HG03039 (cell line): ENCODE measurements around the gene DNER.

Experiments
- ATAC-seq: cut with Tn5 transposase; IDR thresholded peaks from one replicate; pipeline ENCODE4 v1.9.1; 2021; ENCODE audit warnings: mild to moderate bottlenecking, moderate library complexity; ENCODE audit not compliant: unreplicated experiment

The DNER gene

GRCh38 chr2:229572507-229573271, 141.7 kb downstream of the DNER start:
- ATAC-seq = no peak

DNA sequence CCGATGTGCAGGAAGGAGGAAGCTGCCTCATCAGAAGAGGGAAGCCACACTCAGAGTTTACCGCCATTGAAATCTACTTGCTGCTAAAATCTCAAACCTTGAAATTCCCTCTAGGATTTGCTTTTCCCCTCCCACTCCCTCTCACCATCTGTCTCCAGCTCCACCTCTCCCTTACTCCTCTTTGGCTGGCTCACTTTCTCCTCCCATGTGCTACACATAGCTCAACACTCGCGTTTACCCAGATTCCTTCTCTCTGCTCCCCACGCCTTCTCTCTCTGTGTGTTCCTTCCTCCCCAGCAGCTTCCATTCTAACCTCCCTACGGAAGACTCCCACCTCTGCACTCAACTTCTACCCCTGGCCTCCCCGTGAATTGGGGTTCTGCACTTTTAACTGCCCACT, 143.1 kb downstream of the DNER start:
- ATAC-seq = no peak

DNA sequence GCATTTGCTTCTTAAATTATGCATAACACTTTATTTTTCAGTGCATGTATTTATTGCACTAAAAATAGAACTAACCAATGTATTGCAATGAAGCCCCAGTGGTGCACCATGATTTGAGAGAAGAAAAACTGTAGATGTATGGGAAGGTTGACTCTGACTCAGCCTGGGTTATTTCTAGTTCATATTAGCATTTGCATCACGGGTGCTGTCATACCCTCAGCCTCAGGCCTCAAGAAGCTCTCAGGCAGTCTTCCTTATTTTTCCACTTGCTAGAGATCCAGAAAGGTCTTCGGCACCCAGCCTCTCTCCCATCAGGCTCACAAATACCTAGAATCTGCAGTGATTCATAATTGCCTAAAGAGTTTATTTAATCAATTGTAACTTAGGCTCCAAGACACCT, 148.0 kb downstream of the DNER start:
- no peak for ATAC-seq

- no peak for ATAC-seq
These were observed 150.0 kb downstream of the DNER start for GRCh38 chr2:229564300-229564907.

- ATAC-seq = no peak
These were observed 151.0 kb downstream of the DNER start for GRCh38 chr2:229563388-229563787.

DNA sequence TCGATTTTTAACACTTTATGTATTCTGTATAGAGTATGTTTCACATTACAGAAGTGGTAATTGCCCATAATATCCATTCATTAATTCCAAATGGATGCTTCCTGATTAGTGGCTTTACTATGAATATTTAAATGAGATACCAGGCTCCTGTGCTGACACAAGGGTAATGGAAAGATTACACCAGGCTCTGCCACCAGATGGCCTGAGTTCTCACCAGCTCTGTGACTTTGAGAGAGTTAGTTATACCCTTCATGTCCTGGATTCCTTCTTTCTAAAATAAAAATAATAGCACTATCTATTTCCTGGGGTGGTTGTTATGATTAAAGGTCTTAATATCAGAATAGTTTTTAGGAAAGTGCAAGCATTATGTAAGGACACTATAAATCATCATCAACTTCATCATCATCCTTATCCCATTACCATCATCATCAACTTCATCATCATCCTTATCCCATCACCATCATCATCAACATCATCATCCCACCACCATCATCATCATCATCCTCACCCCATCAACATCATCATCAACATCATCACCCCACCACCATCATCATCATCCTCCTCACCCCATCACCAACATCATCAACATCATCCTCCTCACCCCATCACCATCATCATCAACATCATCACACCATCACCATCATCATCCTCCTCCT, 151.8 kb downstream of the DNER start:
- no peak for ATAC-seq

GRCh38 chr2:229559986-229560385, 154.4 kb downstream of the DNER start:
- no peak for ATAC-seq

DNA sequence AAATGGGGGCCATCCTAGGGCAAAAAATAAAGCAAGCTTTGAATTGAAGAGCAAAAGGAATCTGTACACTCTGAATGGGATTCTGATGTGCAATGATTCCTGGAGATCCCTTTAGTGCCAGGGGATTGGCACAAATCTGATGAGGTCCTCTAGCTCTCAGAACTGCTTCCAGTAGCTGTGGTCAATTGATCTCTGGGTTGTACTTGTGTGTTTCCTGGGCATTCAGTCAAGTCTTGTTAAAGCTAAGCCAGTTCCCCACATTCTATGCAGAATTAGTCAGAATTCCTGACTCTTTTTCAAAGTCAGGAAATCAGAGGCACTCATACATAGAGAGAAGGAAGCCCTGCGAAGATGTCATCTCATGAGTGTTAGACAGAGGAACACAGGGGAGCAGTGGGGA, 161.3 kb downstream of the DNER start:
- no peak for ATAC-seq

GRCh38 chr2:229543176-229543873, 171.0 kb downstream of the DNER start:
- no peak for ATAC-seq

- no peak for ATAC-seq
These were observed 174.7 kb downstream of the DNER start for GRCh38 chr2:229539628-229540027.

DNA sequence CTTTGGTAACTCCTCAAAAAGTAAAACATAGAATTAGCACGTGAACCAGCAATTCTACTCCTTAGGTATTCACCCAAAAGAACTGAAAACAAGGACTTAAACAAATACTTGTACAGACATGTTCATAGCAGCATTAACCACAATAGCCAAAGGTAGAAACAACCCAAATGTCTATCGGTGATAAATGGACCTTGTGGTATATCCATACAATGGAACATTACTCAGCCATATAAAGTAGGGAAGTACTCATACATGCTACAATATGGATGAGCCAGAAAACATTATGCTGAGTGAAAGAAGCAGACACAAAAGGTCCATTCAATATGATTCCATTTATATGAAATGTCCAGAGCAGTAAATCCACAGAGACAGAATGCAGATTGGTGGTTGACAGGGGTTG, 182.8 kb downstream of the DNER start:
- no peak for ATAC-seq

- no peak for ATAC-seq
These were observed 183.9 kb downstream of the DNER start for GRCh38 chr2:229530434-229530833.

GRCh38 chr2:229528846-229529245, 185.5 kb downstream of the DNER start:
- ATAC-seq = no peak

GRCh38 chr2:229526951-229527350, 187.4 kb downstream of the DNER start:
- no peak for ATAC-seq

DNA sequence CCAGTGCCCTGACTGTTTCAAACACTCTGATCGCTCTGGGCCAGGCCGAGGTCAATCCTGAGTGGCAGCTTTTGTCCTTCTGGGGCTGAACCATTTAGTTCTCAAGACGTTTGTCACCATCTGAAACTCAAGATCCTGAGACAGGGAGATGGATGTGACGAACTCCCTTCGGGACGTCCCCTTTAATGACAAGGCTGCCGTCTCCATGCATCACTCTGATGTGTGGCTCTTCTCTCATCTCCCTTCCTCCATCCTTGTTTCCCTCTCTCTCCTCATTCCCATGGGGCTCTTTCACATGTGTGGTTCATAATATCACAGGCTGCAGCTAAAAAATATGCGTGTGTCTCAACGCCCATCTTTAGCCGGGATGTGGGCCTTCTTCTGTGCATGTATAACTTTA, 189.6 kb downstream of the DNER start:
- ATAC-seq = no peak

GRCh38 chr2:229523663-229524062, 190.7 kb downstream of the DNER start:
- no peak for ATAC-seq

GRCh38 chr2:229521576-229521975, 192.8 kb downstream of the DNER start:
- ATAC-seq = no peak

DNA sequence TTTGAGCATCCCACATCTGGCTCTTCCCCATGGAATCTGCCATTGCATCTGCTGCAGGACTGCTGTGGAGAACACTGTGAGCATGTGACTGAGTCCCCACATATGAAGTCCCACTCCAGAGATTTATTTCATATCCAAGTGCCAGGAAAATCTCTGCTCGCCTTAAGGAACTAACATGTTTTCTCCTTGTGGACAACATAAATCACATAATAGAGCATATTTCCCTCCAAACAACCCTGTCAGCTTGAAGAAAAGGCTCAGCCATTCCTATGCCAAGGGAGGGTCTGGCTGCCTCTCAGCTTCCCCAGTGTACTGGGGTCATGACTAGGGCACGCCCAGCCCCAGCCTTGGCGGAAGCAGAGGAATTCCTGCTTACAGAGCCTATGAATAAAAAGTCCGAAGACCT, 193.7 kb downstream of the DNER start:
- no peak for ATAC-seq

- no peak for ATAC-seq
These were observed 194.5 kb downstream of the DNER start for GRCh38 chr2:229519655-229520430.

DNA sequence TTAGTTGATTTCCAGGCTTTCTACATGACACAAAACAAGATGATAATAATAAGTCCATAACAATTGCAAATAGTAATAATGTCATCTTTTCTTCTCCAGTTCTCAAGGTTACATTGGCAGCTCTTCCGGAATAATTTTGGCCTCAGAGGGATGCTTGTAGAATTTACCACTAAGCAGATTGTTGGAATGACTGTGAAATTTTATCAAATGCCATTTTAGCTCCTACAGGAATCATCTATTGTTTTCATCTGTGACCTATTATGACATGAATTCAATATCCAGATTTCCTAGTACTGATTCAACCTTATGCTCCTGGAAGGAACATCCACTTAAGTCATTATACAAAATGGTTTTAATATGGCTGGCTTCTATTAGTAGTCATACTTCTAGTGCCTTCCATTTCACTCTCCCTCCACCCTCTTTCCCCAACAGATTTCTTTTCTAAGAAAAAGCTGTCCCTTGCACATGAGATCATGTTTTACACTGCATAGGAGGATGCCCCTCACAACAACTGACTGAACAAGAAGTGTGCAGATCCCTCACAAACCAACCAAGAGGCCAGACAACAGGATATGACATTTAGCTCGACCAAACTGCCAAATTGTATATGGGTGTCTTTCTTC, 200.0 kb downstream of the DNER start:
- no peak for ATAC-seq
